Esophagus muscularis mucosa (tissue), 4 donors: ENCODE measurements around the gene AZU1. TPM values are rescaled to one million over a fixed set of nuclear protein-coding genes. Genes with fewer than 3 reads are reported as not detected.

Experiments
- DNase-seq: peaks from one replicate; pipeline ENCODE4 v3.0.0-alpha.2; 2017; ENCODE audit errors: extremely low spot score
- H3K27ac ChIP-seq, 4 donors: fragments of 200-600 bp; sonication (generic); replicated peaks in 1 of 4; 1 replicate in 3 of 4; 2 replicates in 1 of 4; pipeline ENCODE4 v1.5.1; 2016 to 2019; ENCODE audit warnings: mild to moderate bottlenecking in 1 of 4
- H3K27me3 ChIP-seq, 4 donors: fragments of 200-600 bp; sonication (generic); one replicate each; pipeline versions ENCODE4 v1.5.1 to v1.6.0; 2016 to 2019
- H3K36me3 ChIP-seq, 4 donors: fragments of 200-600 bp; sonication (generic); one replicate each; pipeline ENCODE4 v1.5.1; 2016 to 2019
- H3K4me1 ChIP-seq, 4 donors: fragments of 200-600 bp; sonication (generic); one replicate each; pipeline ENCODE4 v1.5.1; 2016 to 2019
- H3K4me3 ChIP-seq, 4 donors: fragments of 200-600 bp; sonication (generic); 1 replicate in 2 of 4; 2 replicates in 2 of 4; pipeline ENCODE4 v1.5.1; 2016 to 2019; ENCODE audit warnings: mild to moderate bottlenecking in 4 of 4, moderate library complexity in 1 of 4
- H3K9me3 ChIP-seq, 4 donors: fragments of 200-600 bp; sonication (generic); 1 replicate in 3 of 4; 2 replicates in 1 of 4; pipeline ENCODE4 v1.5.1; 2016 to 2019
- CTCF ChIP-seq, 3 experiments: fragments of 200-600 bp in 2 of 3; fragments of 450-650 bp in 1 of 3; sonication (generic) in 2 of 3; IDR thresholded peaks; one replicate each; pipeline ENCODE4 v1.5.1; 2017 to 2019; ENCODE audit warnings: antibody characterized with exemption in 3 of 3, mild to moderate bottlenecking in 2 of 3, moderate library complexity in 1 of 3
- EP300 ChIP-seq: sonication (generic); formaldehyde crosslinking; IDR thresholded peaks from one replicate; pipeline ENCODE4 v1.6.1; 2017; ENCODE audit warnings: antibody characterized with exemption
- POLR2A ChIP-seq: fragments of 450-650 bp; IDR thresholded peaks from one replicate; pipeline ENCODE4 v1.6.1; 2017; ENCODE audit warnings: antibody characterized with exemption, moderate library complexity, mild to moderate bottlenecking, low read depth
- POLR2AphosphoS5 ChIP-seq, 2 donors: sonication (generic); formaldehyde crosslinking; IDR thresholded peaks; one replicate each; pipeline ENCODE4 v1.6.1; 2017; ENCODE audit warnings: antibody characterized with exemption in 2 of 2
- WGBS: methylation state at CpG from one replicate; pipeline ENCODE4 v1.1.5; 2018; 5-methylcytosine and 5-hydroxymethylcytosine counted together
- intact Hi-C: fragments of 100-400 bp; cut with DNase I; formaldehyde crosslinking; loops from one replicate; pipeline ENCODE4 v1.15.1; 2023
- total RNA-seq, 4 donors: library from RNA; depleted of rRNA; stranded (reverse); fragments of >200 nt; gene quantifications; one replicate each; pipeline versions ENCODE4 v1.1.0 to v1.2.1, GENCODE V29; 2016

AZU1 gene
- total RNA-seq, result 1 to 10 TPM in 1 of 4 donors, under 1 TPM in 1, not detected in 2; 0.40 to 1.3 TPM

- Histone ChIP-seq H3K4me3 (no peak within 1 kb of the TSS), H3K4me1 (peaks cover 0 to 1% (median under 1%) of the 10 kb centered on the region in 4 donors), H3K27ac (no peak within 1 kb of the TSS), H3K9me3 (no peaks in the 10 kb centered on the region), H3K36me3 (no peaks in the 10 kb centered on the region), H3K27me3 (peaks cover 0 to 73% (median 8%) of the 10 kb centered on the region in 4 donors)
- intact Hi-C loops, result no loop called here
- no peak for DNase-seq
- no peak for TF ChIP-seq EP300
- TF ChIP-seq POLR2A, result no peak
- no peak for TF ChIP-seq CTCF (IDR thresholded peaks at IDR 0.05)
- no peak for TF ChIP-seq POLR2AphosphoS5 (IDR thresholded peaks at IDR 0.05)
- 63% methylated on average over 13 of the region's 33 CpGs for WGBS
Measured at GRCh38 chr19:827710-828321, at the start of gene AZU1. Gene AZU1, plus strand, starts transcription at chr19:827837. Its CDS starts 10 bp downstream, at chr19:827847.

GRCh38 chr19:778910-779653 is 48.6 kb upstream of the AZU1 start:
- DNase-seq, result no peak
- 71% methylated on average over 35 of the region's 36 CpGs for WGBS

GRCh38 chr19:780935-781334 is 46.7 kb upstream of the AZU1 start:
- intact Hi-C loops, result no loop called here

More at GRCh38 chr19:778910-779653, 48.6 kb upstream of the AZU1 start:
- Histone ChIP-seq H3K36me3 (no peaks in the 10 kb centered on the region), H3K4me3 (peak overlapping the region in 1 of 4 donors; percentile 3), H3K27me3 (peaks cover 0 to 31% (median 0%) of the 10 kb centered on the region in 4 donors), H3K27ac (peak overlapping the region in 3 of 4 donors; percentile 34 to 58 (median 43)), H3K9me3 (no peaks in the 10 kb centered on the region), H3K4me1 (peaks cover 7 to 27% (median 13%) of the 10 kb centered on the region in 4 donors)
- no peak for TF ChIP-seq CTCF (IDR thresholded peaks at IDR 0.05)
- no peak for TF ChIP-seq POLR2A
- no peak for TF ChIP-seq EP300
- TF ChIP-seq POLR2AphosphoS5 (IDR thresholded peaks at IDR 0.05), result peak; percentile 7 to 19
- intact Hi-C loops, result no loop called here

GRCh38 chr19:781800-782184 is 45.8 kb upstream of the AZU1 start:
- DNase-seq, result no peak
- WGBS, result 90% methylated on average over 16 of the region's 19 CpGs
- intact Hi-C loops, result no loop called here
- Histone ChIP-seq H3K4me1 (peaks cover 7 to 34% (median 13%) of the 10 kb centered on the region in 4 donors), H3K9me3 (no peaks in the 10 kb centered on the region), H3K4me3 (peak overlapping the region in 3 of 4 donors; percentile 12 to 34 (median 18)), H3K36me3 (no peaks in the 10 kb centered on the region), H3K27ac (peak overlapping the region in 3 of 4 donors; percentile 37 to 61 (median 60)), H3K27me3 (peaks cover 0 to 22% (median 0%) of the 10 kb centered on the region in 4 donors)
- TF ChIP-seq CTCF (IDR thresholded peaks at IDR 0.05) (no peak), POLR2A (no peak), EP300 (no peak), POLR2AphosphoS5 (IDR thresholded peaks at IDR 0.05) (no peak)

More at GRCh38 chr19:780935-781334, 46.7 kb upstream of the AZU1 start:
- peaks cover 0 to 24% (median 0%) of the 10 kb centered on the region in 4 donors for H3K27me3 ChIP-seq
- no peak overlapping the region for H3K27ac ChIP-seq
- no peaks in the 10 kb centered on the region for H3K36me3 ChIP-seq
- DNase-seq, result no peak
- no peak for TF ChIP-seq POLR2AphosphoS5 (IDR thresholded peaks at IDR 0.05)
- TF ChIP-seq CTCF (IDR thresholded peaks at IDR 0.05), result no peak
- TF ChIP-seq EP300, result no peak
- H3K4me3 ChIP-seq, result no peak overlapping the region
- no peaks in the 10 kb centered on the region for H3K9me3 ChIP-seq
- peaks cover 7 to 34% (median 13%) of the 10 kb centered on the region in 4 donors for H3K4me1 ChIP-seq
- WGBS, result 92% methylated on average over 8 of the region's 15 CpGs
